Islet of Langerhans (tissue), 1 donor: Measurements from ENCODE around the gene RSPRY1.
"Not testable (repeated sequence)": the region's sequence is repeated elsewhere in the genome, so short reads cannot be mapped to it uniquely, and the experiment has no call there.

Experiments
- FAIRE-seq: peaks from one replicate; lab custom pipeline; 2011; peaks lifted over from hg19 to GRCh38; lab: Jason Lieb, UNC

Gene RSPRY1

DNA sequence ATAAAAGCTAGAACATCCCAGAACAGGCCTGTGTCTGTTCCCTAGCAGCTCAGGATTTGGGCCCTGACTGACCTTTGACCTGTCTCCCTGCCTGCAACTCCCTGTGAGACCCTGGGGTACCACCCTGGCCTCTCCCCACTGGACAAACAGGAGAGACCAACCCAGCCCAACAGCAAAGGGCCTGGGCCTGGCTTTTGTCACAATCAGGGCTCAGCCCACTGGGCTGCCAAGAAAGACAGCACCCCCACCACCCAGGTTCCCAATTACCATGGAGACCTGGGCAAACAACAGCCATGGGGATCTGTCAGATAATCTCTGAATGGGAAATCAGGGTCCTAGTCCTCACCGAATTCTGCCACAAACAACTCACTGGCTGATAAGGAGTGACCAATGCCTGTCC, 87.2 kb downstream of the RSPRY1 start:
- FAIRE-seq = no peak

GRCh38 chr16:57273826-57274225, 87.7 kb downstream of the RSPRY1 start:
- FAIRE-seq = no peak

DNA sequence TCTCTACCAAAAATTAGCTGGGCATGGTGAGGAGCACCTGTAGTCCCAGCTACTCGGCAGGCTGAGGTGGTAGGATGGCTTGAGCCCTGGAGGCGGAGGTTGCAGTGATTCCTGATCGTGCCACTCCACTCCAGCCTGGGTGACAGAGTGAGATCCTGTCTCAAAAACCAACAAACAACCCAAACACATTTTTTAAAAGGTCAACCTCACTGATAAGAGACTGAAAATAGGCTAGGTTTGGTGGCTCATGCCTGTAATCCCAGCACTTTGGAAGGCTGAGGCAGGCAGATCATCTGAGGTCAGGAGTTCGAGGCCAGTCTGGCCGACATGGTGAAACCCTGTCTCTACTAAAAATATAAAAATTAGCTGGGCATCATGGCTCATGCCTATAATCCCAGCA, 89.8 kb downstream of the RSPRY1 start:
- FAIRE-seq = not testable (repeated sequence)

DNA sequence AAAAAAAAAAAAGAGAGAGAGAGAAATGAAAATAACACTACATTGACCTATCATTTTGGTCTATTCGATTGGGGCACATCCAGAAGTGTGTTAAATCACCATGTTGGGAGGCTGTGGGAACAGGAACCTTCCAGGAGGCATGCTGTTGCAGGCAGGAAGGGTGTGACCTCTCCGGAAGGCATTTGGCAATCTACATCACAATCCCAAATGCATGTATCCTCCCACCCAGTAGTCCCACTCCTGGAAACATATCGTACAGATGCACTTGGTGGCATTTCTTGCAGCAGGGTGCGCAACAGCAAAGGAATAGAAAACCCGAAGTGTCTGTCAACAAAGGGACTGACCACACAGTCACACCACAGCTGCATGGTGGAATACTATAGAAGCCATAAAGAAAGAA, 90.5 kb downstream of the RSPRY1 start:
- FAIRE-seq = no peak

DNA sequence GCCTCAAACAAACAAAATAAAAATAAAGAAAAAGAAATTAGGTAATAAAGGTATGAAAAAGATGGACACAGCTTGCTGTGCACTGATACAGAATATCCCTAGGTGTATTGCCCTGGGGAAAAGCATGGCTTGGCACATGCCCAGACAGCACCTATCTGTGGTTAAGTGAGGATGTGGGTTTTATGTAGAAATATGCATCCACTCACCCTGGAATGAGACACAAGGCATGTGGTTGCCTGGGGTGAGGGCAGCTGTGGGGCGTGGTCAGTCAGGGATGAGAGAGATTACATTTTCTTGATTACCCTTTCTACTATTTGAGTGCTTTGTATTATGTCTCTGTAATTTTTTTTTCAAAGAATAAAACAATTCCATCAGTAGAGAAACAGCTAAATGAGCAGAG, 91.5 kb downstream of the RSPRY1 start:
- FAIRE-seq = no peak

DNA sequence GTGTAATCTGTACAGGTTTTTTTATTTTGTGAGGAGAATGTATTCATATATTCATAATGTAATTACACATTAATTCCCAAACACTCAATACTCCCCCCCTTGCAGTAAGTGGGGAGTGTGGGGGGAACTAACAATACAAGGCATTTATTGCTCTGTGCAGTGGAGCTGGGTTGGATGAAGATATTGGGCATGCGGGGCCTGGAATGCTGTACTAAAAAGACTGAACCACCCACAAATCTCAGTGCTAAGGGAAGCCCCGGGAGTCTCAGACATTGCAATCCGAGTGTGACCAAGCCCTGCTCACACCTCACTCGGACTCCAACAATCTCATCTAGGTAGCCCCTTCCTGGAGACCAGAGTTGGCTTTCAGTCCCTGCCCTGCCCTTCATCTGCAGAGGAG, 92.4 kb downstream of the RSPRY1 start:
- no peak for FAIRE-seq

DNA sequence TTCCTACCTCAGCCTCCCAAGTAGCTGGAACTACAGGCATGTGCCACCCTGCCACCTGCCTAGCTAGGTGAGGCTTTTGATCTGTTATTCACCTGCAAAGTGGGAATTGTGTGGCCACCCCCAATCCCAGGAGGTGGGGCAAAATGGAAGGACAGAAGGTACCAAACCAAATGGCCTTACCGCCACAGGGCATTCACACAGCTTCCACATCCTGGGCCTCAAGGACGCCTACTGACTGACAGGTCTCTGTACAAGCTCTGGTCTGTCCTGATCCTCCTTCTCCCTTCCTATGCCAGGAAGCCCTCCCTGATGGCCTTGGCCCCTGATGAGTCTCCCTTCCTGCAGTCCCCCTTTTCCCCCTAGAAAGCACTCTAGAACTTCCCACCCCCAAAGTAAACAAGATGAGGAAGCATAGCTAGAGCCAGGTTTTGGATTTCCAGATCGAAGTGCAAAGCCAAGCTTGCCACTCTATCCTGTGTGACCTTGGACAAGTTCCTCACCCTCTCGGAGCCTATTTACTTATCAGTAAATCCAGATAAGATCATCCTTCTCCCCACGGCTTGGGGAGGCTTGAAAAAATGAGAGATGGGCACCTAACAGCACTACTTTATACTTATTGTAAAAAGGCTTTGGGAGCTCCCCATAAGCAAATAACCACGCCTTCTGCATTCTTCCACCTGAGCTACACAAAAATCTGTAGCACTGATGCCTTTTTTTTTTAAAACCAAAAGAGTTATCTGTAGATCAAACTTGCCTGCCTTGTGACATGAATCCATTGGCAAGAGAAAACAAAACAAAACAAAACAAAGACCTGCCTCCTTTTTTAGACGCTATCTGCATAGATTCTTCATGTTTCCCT, 93.9 kb downstream of the RSPRY1 start:
- no peak for FAIRE-seq

GRCh38 chr16:57281791-57282190, 95.7 kb downstream of the RSPRY1 start:
- FAIRE-seq = no peak

GRCh38 chr16:57282510-57283213, 96.5 kb downstream of the RSPRY1 start:
- no peak for FAIRE-seq

GRCh38 chr16:57283214-57283958, 97.3 kb downstream of the RSPRY1 start:
- FAIRE-seq = no peak

- no peak for FAIRE-seq
Observed at GRCh38 chr16:57283959-57284208, 97.8 kb downstream of the RSPRY1 start.

DNA sequence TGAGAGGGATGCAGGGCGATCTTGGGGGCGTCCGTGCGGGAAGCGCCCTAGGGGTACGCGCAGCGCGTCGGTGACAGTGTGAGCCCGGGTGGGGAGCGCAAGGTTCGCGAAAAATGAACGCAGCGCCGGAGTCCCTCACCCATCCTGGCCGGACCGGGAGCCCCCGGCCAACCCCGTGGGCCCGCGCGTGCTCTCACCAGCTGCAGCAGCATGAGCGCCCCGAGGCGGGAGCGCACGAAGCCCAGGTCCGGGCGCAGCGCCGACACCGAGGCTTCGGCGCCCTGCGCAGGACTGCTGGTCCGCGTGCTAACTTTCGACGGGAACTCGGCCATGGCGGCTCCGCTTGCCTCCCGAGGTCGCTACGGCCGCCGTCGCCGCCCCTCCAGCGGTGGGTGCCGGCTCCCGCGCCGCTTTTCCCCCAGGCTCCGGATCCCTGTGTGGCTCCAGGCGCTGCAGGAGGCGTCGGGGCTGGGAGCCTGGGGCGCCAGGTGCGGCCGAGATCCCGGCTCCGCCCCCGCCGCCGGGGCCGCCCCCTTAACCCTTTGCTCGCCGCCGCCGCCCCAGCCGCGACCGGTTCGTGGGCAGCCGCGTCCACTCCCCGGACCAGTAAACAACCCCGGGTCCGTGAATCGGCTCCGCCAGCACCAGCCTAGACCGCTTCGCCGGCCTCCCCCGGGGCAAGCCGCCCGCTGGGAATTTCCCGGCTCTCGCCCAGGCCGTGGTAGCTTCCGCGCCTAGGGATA, 98.3 kb downstream of the RSPRY1 start, which contains the start of gene PLLP:
TSS of gene PLLP (minus strand) at position 464 of the 743 bp plus-strand sequence. CDS start at position 332, 132 bp downstream.
- FAIRE-seq = no peak

GRCh38 chr16:57284952-57285363, 98.8 kb downstream of the RSPRY1 start:
- FAIRE-seq = no peak

GRCh38 chr16:57285379-57285778, 99.2 kb downstream of the RSPRY1 start:
- FAIRE-seq = no peak

GRCh38 chr16:57289391-57290257, 103.5 kb downstream of the RSPRY1 start:
- no peak for FAIRE-seq
